D721Med (cell line): ENCODE data around the gene MICAL3.
"Not testable (repeated sequence)": the region's sequence is repeated elsewhere in the genome, so short reads cannot be mapped to it uniquely, and the experiment has no call there.

Source experiments
- DNase-seq: peaks from one replicate; pipeline ENCODE4 v3.0.0; 2011; ENCODE audit warnings: low spot score; ENCODE audit not compliant: insufficient read length
- FAIRE-seq: peaks from 2 replicates; lab custom pipeline; 2011; peaks lifted over from hg19 to GRCh38; lab: Jason Lieb, UNC
- CTCF ChIP-seq: IDR thresholded peaks from 2 replicates; pipeline ENCODE4 v1.5.1; 2012; ENCODE audit warnings: mild to moderate bottlenecking, control low read depth; ENCODE audit not compliant: insufficient read depth; ENCODE audit errors: missing control alignments

MICAL3 gene

DNA sequence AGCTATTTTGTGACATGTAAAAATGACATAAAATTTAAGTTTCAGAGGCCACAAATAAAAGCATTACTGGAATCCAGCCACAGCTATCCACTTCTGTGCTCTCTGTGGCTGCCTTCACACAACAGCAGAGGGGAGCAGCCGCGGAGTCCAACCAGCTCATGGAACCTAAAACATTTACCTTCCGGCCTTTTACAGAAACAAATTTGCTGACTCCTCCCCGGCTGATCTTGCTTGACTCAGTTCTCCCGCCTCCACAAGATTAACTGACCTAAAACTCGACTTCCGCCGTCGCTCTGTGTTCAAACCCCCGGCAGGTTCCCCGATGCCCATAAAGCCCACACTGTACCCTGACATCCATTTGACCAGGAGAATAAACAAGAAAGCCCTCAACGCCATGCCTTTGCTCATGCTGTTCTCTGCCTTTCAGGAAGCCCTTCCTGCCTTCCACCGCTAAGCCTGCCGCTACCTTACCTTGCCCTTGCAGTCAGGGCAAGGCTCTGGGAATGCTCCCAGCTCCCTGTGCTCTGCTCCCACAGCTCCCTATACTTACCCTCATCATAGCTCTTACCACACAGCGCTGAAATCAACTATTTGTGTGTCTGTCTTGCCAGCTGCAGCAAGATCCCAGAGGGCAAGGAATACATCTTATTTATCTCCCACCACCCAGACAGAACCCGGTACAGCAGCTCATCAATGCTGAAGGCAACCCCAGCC lies 35.4 kb downstream of the MICAL3 start:
- no peak for TF ChIP-seq CTCF
- FAIRE-seq (no peak), DNase-seq (no peak)

DNA sequence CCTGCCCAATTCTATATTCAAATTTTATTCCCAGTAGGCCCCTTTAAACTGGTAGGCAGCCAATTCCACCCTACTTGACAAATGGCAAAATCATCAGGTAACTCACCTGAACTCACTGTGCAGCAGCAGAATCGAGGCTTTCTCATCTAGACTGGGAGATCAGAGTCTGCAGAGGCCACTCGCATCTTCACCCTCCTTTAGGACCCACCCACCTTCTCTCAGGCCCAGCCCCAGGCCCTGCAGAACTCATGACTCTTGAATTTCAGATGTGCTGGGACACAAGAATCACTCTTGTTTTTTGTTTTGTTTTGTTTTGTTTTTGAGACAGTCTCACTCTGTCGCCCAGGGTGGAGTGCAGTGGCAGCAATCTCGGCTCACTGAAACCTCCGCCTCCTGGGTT lies 38.8 kb downstream of the MICAL3 start:
- DNase-seq: no peak
- TF ChIP-seq CTCF: no peak
- FAIRE-seq: no peak

GRCh38 chr22:17985071-17985470 lies 39.3 kb downstream of the MICAL3 start:
- DNase-seq, FAIRE-seq: not testable (repeated sequence)

- DNase-seq (no peak), FAIRE-seq (no peak)
- no peak for TF ChIP-seq CTCF
These were observed 40.2 kb downstream of the MICAL3 start for GRCh38 chr22:17984114-17984513.

DNA sequence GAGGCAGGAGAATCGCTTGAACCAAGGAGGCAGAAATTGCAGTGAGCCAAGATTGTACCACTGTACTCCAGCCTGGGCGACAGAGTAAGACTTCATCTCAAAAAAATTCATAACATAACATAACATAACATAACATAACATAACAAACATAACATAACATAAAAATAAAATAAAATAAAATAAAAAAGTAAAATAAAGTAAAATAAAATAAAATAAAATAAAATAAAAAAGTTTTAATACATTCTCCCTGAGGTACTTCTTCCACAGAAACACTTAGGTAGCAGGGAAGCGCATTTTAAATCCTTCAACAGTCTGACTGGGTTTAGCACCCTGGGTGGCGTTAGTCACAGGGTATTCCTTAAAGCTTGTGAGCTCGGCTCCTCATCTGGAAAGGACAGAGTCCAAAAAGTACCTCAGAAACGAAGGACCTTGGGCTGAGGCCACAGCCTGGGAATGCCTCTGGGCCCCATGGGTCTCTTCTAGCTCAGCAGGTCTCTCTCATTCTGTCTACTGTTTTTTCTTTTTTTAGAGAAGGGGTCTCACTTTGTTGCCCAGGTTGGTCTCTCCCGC lies 41.7 kb downstream of the MICAL3 start:
- DNase-seq: no peak
- no peak for FAIRE-seq
- no peak for TF ChIP-seq CTCF

DNA sequence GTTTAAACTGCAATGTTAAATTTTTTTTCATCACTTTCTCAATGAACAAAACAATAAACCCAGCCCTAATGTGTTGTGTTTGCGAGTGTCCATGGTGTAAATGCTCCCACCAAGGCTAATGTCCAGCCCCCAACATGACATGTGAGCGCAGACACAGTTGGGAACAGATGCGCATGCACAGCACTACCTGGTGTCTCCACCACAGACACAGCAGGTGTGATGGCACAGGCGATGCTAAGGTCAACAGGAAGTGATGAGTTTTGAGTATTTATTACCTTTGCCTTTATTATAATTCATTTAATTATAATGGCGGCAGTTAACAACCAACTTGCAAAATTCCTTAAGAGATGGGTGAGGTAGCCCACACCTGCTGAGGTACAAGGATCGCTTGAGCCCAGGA lies 42.9 kb downstream of the MICAL3 start:
- no peak for TF ChIP-seq CTCF
- FAIRE-seq: no peak

DNA sequence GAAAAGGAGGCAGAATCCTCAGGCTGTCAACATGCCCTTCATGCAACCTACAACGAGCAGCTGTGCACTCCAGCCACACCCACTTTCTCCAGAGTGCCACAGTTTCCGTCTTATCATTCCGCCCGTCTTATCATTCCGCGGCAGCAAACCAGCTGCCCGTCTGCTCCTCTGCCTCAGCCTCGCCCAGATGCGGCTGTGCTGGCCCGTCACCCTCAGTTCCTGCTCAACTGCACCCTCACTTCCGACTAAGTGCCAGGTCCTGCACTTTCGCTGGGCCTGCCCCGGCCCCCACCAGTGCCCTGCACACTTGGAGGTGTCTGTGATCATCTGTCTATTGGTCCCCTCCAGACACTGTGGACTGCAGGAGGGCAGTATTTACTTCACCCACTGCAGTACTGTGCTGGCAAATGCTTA lies 43.7 kb downstream of the MICAL3 start:
- FAIRE-seq (no peak), DNase-seq (no peak)
- no peak for TF ChIP-seq CTCF

More for the DNA sequence above, 42.9 kb downstream of the MICAL3 start:
- DNase-seq: no peak
